HG03378 (cell line): ENCODE measurements around the gene PRXL2B.

Experiments used
- ATAC-seq: cut with Tn5 transposase; IDR thresholded peaks from one replicate; pipeline ENCODE4 v1.9.1; 2021; ENCODE audit warnings: mild to moderate bottlenecking, moderate library complexity; ENCODE audit not compliant: unreplicated experiment

PRXL2B gene

DNA sequence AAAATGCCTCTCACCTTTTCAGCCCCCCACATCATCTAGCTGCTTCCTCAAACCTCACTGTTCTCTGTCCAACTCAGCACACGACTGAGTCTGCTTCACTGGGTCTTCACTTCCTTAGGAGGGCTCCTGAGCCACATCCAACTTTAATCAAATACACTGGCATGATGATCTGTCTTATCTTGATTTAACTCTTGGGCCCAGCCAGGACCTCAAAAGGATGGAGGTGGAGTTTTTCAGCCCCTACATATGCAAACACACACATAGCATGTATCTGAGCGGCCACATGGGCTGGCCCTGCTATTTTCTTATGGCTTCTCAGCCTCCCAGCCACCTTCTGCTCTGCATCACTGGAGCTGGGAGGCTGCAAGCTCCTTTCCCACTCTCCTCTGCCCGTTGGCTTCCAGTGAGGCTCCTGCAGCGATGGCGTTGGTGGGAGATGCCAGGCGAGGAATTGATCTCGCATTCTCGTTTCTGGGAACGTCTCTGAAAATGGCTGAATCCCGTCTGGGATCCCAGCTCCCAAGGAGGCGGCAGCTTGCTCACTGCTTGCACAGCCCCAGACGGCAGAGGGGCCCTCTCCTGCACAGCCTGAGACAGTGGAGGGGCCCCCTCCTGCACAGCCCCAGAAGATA is 1.8 kb upstream of the PRXL2B start:
- no peak for ATAC-seq

DNA sequence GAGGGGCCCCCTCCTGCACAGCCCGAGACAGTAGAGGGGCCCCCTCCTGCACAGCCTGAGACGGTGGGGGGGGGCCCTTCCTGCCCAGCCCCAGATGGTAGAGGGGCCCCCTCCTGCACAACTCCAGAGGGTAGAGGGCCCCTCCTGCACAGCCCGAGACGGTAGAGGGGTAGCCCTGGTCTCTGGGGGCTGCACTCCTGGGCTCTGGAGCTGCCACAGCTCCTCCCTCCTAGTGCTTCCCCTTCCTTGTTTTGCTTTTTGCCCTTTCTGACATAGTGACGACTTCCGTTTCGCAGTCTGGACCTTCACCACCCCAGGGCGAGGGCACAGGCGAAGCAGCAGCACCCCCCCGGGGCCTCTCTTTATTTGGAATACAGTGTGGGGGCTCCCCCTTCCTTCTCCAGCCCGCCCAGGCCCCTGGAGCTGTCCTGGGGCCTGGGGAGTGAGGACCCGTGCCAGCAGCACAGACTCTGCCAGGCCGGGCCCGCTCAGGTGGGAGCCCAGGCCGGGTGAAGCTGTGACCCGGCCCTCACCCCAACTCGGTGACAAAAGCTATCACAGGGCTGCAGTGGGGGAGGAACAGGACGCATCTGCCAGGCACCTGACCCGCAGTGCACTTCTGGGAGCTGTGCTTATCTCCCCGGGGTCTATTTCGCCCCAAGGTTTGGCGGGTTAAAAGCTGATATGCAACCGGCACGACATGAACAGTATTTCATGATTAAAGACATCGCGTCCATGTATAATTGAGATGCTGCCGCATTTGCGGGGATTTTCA is 1.1 kb upstream of the PRXL2B start:
- ATAC-seq = peak; percentile 47

DNA sequence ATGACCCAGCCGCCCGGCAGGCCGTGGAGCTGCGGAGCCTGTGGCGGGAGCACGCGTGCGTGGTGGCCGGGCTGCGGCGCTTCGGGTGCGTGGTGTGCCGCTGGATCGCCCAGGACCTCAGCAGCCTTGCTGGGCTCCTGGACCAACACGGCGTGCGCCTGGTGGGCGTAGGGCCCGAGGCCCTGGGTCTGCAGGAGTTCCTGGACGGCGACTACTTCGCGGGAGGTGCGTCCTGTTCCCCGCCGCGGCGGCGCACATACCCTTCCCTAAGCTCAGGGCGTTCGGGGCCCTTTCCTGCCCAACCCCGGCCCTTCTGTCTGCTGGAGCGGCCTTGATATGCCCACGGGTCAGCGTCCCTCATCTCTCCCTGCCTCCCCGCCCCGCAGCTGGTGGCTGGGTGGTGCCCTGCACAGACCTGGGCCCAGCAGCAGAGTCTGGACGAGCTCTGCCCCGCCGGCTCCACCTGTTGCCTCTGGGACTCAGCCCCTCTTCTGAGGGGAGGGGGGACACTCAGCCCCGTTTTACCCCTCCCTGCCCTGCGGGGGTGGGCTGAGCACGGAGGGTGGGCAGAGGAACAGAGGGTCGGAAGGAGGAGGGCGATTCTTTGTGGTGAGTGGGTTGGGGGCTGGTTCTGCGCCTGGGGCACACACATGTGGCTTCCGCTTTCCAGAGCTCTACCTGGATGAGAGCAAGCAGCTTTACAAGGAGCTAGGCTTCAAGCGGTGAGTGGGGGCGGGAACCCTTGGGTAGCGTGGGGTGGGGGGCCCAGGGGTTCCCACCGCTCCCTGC is 688 bp downstream of the PRXL2B start:
- no peak for ATAC-seq

DNA sequence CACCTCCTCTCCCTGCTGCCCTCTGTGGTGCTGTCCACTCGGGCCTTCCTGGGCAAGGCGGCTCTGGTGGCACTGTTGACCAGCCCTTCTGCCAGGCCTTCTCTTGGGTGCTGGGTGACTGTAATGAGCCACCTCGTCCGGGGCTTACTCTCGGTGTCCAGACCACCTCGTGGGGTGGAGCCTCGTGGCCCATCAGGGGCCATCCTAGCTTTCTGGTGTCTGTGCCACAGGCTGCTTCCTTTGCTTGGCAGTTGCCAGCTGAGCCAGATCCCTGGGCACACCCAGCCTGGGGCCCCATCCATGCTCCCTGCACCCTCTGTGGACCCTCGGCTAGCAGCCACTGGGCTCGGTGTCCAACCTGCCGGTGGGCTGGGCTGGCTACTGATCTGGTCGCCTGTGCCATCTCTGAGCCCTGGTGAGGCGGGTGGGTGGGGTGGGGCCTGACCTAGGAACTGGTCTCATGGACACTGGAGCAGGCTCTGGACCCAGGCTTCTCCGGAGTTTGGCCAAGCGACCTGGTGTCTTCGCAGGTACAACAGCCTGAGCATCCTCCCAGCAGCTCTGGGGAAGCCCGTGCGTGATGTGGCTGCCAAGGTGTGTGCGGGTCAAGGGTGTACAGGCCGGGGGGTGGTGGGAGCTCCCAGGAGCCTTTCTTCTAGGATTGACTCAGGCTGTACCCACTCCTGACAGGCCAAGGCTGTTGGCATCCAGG is 1.4 kb downstream of the PRXL2B start:
- ATAC-seq = no peak

DNA sequence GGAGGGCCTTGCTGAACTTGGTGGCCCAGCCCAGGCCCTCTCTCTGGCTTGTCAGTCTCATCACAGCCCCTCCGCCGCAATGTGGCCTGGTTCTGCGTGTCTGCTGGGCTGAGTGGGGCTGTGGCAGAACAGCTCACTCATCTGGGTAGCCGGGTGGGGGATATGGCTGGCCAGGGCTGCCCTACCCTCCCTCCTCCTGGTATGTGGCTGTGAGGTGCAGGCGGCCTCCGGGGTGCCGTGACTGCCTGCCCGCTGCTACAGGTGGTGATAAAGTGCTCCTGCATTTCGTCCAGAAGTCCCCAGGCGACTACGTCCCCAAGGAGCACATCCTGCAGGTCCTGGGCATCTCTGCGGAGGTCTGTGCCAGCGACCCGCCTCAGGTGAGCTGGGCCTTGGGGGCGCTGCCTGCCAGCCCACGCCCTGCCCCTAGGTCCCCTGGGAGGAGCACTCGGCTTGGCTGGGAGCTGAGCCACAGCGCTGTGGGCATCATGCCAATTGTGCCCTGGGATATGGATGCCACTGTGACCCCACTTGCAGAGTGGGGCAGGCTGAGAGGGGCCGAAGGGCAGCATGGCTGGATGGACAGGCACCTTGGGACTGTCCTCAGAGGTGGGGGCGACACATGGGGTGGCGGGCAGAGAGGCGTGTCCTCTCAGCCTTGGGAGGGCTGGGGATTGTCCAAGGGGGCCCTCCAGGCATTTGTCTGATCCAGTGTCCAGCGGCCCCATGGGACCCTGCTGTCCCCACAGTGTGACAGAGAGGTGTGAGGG is 2.3 kb downstream of the PRXL2B start:
- ATAC-seq = no peak

DNA sequence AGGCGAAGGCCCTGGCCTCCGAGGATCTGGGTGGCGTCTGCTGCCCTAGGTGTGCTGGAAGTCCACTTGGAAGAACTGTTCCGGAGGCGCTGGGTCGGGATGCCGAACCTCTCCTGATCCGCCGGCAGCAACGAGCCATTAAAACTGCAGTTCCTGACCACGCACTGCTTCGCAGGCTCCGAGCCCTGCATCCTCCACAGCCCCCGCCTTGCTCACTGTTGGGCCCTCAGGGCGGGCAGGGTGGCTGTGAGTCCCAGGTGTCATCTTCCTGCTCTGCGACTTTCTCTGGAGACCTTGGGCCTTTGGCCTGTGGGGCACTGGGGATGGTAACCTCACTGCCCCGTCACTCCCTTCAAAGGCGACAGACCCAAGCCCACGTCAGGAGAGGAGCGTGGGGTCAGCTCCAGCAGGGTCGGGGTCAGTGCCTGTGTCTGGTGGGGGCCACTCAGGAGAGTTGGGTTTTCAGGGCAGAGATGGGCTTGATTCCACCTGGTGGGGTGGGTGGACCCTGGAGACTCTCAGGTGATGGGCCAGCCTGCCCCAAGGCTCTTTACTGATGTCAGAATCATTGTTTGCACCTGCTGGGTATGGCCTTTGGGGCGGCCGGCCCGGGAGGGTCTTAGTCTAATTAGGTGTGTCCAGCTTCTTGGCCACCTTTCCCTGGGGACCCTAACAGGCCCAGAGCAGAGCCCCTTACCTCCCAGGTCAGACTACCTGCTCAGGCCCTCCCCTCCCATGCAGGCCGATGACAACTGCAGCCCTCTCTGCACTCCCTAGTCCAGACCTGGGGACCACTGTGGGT is 3.1 kb downstream of the PRXL2B start:
- ATAC-seq = no peak

DNA sequence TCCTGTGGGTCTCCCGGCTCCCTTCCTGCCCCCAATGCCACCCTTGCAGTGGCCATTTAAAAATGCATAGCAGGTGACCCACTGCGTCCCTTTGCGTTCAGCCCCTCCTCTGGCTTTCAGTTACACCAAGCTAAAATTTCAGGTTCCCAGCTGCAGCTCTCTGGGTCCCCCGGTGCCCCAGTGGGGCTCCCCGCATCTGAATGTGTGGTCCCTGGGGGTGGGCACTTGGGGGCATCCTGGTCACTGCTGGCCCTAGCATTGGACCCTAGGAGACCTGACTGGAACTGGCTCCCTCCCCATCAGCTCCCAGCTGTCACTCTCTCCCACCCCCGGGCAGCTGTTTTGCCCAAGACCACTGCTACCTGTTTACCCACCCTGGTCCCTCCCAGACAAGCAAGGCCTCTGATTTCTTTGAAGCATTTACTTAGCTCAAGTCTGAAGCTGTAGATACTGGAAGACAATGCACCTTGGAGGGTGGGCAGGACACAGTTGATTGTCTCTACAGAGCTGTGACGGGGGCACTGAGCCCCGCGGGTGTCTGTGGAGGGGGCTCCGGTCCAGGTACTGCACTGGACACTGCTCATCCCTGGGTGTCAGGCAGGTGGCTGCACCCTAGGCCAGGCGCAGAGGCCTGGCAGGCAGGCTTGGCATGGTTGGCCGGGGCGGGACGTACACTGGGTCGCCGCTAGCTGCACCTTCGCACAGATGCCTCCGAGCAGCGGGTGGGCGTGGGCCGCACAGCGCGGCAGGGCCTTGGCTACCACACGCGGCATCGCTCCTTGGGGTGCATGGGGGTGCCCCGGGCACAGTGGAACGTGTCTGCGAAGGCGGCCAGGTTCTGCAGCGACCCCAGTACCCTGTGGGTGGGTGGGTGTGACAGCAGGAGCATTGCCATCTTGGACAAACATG is 3.9 kb downstream of the PRXL2B start:
- ATAC-seq = no peak

DNA sequence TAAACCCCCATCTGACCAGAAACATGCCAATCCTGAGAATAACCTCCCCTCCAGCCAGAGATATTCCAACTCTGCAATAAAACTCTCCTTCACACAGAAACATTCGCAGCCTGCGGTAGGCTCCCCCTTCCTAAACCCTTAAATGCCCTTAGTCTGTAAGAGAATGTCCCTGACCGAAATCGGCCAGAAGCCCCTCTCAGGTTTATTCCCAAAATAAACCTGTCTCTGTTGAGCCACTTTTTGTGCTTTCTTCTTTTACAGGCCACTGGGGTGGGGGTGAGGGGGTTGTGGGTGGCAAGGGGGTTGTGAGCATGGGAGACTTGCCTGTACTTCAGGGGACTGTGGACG is 4.6 kb downstream of the PRXL2B start:
- no peak for ATAC-seq

DNA sequence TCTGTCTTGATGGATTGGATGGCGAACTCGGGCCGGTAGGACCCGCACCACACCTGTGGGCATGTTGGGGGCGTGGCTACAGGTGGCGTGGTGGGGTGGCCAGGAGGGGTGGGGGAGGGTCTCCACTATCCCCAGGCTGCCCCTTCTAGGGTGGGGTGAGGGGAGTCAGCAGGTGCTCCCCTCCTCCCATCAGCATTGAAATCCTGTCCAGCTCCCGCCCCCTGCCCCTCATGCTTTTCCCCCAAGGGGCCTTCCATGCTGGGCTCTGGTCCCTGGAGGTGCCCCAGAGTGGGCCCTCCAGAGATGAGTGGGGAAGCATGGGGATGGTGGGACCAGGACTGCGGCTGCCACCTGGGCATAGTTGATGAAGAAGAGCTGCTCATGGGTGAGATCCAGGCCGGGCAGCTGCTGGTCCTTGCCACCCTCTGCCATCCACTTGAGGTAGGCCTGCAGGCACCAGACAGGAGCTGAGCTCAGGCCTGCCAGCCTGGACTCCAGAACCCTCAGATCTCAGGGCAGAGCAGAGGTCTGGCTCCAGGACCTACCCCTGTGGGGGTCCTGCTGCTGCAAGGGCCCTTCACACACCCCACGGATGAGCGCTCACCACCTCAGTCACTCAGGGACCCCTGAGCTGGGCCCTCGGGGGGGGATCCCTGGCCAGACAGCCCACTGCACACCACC is 5.1 kb downstream of the PRXL2B start:
- no peak for ATAC-seq

DNA sequence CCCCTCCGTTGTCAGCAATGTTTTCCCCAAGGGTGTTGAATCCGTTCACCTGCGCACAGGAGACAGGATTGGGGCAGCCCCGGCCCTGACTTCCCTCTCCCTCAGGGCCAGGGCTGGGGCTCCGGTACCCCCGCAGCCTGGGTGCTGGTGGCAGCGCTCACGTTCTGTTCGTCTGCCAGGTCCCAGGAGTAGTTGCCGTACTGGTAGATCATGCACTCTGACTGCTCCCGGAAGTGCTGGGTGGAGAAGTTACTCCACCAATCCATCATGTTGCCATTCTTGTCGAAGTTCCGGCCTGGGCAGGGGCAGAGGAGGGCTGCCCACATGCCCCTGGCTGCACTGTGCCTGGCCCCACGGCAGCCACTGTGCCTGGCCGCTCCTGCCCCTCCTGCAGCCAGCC is 6.1 kb downstream of the PRXL2B start:
- no peak for ATAC-seq

DNA sequence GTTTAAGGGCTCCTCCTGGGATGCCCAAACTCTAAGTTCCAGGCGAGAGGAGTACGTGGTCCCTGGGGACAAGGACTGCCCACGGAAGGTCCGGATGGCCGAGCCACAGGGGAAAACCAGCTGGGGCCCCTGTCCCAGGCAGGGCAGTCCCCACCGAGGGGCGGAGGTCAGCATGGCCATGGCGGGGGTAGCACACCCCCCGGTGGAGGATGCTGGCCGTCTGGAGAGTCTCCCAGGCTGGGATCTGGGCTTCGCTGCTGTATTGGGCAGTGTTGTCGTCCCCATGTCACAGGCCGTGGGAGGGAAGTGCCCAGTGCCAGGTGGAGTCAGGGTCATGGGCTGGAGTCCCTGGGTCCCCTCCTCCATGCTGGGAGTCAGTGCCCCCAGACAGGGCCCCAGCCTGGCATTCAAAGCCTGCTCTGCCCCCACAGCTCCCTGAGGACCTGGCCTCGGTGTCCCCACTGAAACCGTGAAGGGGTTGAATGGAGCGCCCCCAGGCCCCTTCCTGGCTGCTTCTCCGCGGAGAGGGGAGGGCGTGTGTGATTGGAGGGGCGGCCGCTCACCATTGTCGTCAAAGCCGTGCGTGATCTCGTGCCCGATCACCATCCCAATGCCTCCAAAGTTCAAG is 6.8 kb downstream of the PRXL2B start:
- ATAC-seq = no peak

DNA sequence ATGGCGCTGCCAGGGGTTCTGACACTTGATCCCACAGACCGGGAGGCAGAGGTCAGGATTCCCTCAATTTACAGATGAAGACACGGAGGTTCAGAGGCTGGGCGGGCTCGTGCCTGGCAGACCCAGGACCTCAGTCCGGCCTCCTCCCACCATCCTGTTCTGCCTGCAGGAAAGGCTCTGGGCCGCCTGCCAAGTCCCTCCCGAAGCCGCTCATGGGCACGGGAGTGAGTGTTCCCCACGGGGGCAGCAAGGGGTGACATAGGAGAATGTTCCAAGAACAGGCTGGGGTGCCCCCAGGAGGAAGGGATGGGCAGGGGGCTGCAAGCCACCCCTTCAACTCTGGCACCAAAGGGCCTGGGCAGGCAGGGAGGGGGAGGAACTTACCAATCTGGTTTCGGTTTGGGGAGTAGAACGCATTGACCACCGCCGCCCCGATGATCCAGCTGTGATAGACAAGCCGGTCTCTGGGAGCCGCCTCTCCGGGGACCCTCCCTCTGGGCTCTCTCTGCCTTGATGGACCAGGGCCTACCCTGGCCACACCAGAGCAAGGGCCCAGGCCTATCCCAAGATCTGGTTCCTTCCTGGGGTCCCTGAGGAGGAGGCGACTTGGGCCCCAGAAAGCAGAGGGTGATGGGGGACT is 7.5 kb downstream of the PRXL2B start:
- ATAC-seq = no peak

DNA sequence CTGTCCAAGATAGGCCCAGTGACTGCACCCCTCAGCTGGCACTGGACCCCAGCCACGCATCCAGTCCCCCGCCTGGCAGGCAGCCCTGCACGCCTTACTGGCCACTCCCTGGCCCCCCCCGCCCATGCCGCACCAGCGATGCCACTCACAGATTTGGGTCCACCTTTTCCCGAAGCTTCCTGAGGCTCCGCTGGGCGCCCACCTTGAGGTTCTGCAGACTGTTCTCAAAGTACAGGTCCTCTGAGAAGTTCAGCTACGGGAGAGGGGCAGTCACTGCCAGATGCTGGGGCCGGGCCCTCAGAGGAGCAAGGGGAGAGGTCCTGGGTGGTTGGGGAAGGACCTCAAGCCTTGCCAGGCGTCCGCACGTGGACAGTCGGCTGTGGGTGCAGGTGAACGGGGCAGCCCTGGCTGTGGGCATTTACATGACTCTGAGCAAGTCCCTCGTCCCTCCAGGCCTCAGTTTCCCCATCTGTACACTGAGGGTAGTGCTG is 8.1 kb downstream of the PRXL2B start:
- ATAC-seq = no peak

DNA sequence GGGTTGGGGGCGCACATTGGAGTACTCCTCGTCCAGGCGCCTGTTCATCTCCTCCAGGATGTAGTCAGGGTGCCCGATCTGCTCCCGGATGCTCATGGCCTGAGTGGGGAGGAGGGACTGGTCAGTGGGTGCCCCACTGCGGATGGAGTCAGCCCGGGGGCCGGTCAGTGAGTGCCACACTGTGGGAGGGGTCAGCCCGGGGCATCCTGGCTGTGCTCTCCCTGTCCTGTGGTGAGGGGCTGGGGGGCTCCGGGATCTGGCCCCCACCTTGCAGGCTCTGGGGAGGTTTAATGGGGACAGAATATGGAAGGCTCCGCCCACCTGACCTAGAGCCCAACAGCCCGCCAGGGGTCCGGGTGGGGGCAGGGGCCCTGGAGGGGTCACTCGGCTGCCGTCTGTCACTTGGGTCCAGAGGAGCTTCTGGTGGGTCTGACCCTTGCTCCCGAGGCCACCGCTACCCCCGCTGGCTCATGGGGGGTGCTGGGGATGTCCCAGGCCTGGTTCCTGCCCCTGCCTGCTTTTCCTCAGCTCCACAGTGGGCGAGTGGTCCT is 8.8 kb downstream of the PRXL2B start:
- ATAC-seq = no peak

DNA sequence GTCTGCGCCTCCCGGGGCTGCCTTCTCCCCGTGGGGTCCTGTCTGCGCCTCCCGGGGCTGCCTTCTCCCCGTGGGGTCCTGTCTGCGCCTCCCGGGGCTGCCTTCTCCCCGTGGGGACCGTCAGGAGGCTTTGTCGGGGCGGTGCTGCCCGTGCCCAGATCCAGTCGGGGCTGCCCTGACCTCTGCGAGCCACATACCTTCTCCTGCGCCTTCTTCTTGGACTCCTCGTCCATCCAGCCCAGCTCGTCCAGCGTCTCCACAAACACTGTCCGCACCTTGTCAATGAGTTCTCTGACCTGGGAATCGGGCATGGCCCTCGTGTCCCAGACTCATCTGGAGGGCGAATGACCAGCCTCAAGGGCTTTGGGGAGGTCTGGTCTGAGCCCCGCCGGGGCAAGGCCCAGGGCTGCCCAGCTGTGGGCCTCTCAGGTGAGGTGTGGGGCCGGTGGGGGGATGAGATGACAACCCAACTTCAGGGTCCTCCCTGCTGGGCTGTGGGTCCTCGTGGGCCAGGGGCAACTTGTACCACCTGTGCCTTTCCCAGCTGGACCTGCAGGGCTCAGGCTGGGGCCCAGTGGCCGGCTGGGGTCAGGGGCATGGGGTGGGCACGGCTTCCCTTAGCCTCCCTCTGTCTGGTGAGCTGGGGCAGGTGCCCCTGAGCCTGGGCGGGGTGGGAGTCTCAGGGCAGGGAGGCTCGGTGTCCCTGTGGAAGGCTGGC is 9.4 kb downstream of the PRXL2B start:
- no peak for ATAC-seq
